IMR-90 (cell line): ENCODE data around the gene SEPTIN5. TPM values are rescaled to one million over a fixed set of nuclear protein-coding genes. Genes with fewer than 3 reads are reported as not detected.

ENCODE experiments used
- polyA plus RNA-seq, 3 experiments: library from polyadenylated mRNA; depleted of rRNA; stranded (reverse); fragments of >200 nt; gene quantifications; 2 replicates each; pipeline ENCODE4 v1.2.3, GENCODE V29; 2012; ENCODE audit warnings: low replicate concordance in 1 of 3
- total RNA-seq: library from RNA; depleted of rRNA; stranded (reverse); fragments of >200 nt; gene quantifications from 2 replicates; pipeline ENCODE4 v1.2.3, GENCODE V29; 2012; rRNA removed

SEPTIN5 gene
- total and polyA plus RNA-seq, 2 of the 4 experiments (the other 2 are of a cell fraction), result 16.8 to 20.7 TPM

Other genes with a start within 250 kb of the SEPTIN5 start
- gene UFD1, start 235.3 kb upstream of the SEPTIN5 start, total RNA-seq, result 138 and 152 TPM in 2 replicates
- gene UFD1, start 235.3 kb upstream of the SEPTIN5 start, polyA plus RNA-seq (2012; rRNA removed), result 149 and 153 TPM in 2 replicates
- gene CDC45, start 234.6 kb upstream of the SEPTIN5 start, total RNA-seq, result 37.5 and 44.6 TPM in 2 replicates
- gene CDC45, start 234.6 kb upstream of the SEPTIN5 start, polyA plus RNA-seq (2012; rRNA removed), result 20.0 and 22.7 TPM in 2 replicates
- gene CLDN5, start 190.1 kb upstream of the SEPTIN5 start, total RNA-seq, result under 0.01 and 0.18 TPM in 2 replicates
- 0.17 and 0.21 TPM in 2 replicates for gene CLDN5, start 190.1 kb upstream of the SEPTIN5 start, polyA plus RNA-seq (2012; rRNA removed)
- 0.18 and 0.28 TPM in 2 replicates for gene GP1BB, start 9.0 kb downstream of the SEPTIN5 start, total RNA-seq
- gene GP1BB, start 9.0 kb downstream of the SEPTIN5 start, polyA plus RNA-seq (2012; rRNA removed), result 1.5 and 4.6 TPM in 2 replicates
- not detected in 2 replicates for gene TBX1, start 46.3 kb downstream of the SEPTIN5 start, total RNA-seq
- 0.03 and 0.13 TPM in 2 replicates for gene TBX1, start 46.3 kb downstream of the SEPTIN5 start, polyA plus RNA-seq (2012; rRNA removed)
- gene GNB1L, start 140.4 kb downstream of the SEPTIN5 start, total RNA-seq, result 1.7 and 2.5 TPM in 2 replicates
- gene GNB1L, start 140.4 kb downstream of the SEPTIN5 start, polyA plus RNA-seq (2012; rRNA removed), result 4.4 and 5.5 TPM in 2 replicates
- 8.6 TPM in 2 replicates for gene RTL10, start 140.4 kb downstream of the SEPTIN5 start, total RNA-seq
- 12.1 and 14.0 TPM in 2 replicates for gene RTL10, start 140.4 kb downstream of the SEPTIN5 start, polyA plus RNA-seq (2012; rRNA removed)
- gene COMT, start 227.3 kb downstream of the SEPTIN5 start, total RNA-seq, result 175 and 202 TPM in 2 replicates
- 296 and 347 TPM in 2 replicates for gene COMT, start 227.3 kb downstream of the SEPTIN5 start, polyA plus RNA-seq (2012; rRNA removed)
- gene TXNRD2, start 227.3 kb downstream of the SEPTIN5 start, total RNA-seq, result 14.7 and 15.6 TPM in 2 replicates
- 25.7 and 28.4 TPM in 2 replicates for gene TXNRD2, start 227.3 kb downstream of the SEPTIN5 start, polyA plus RNA-seq (2012; rRNA removed)